ENCODE data around the gene ZMIZ1. TPM values are rescaled to one million over a fixed set of nuclear protein-coding genes. Genes with fewer than 3 reads are reported as not detected.
A peak's percentile ranks its signal among the peaks of the same experiment; 100 is the strongest.

ZMIZ1 gene
- total RNA-seq, 1 donor from 2014 or later = 85.2 TPM

DNA sequence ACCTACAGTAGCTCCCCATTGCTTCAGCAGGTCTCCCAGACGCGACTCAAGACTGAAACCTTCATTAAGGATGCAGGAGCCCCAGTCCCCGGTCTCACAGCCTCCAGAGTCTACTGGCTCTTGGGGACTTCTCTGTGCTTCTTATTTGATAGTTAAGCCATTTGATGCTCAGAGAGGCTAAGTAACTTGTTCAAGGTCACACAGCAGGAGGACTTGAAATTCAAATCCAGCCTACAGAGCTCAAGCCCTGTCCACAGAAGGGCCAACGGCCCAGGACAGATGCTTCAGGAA lies 21.2 kb upstream of the ZMIZ1 start:
- H3K9me3 Mint-ChIP-seq (ENCODE audit: low read depth) = peaks cover 3% of the 10 kb centered on the region
- no peak overlapping the region for H3K27ac Mint-ChIP-seq
- H3K4me3 Mint-ChIP-seq (ENCODE audit: low read depth) = no peak overlapping the region

DNA sequence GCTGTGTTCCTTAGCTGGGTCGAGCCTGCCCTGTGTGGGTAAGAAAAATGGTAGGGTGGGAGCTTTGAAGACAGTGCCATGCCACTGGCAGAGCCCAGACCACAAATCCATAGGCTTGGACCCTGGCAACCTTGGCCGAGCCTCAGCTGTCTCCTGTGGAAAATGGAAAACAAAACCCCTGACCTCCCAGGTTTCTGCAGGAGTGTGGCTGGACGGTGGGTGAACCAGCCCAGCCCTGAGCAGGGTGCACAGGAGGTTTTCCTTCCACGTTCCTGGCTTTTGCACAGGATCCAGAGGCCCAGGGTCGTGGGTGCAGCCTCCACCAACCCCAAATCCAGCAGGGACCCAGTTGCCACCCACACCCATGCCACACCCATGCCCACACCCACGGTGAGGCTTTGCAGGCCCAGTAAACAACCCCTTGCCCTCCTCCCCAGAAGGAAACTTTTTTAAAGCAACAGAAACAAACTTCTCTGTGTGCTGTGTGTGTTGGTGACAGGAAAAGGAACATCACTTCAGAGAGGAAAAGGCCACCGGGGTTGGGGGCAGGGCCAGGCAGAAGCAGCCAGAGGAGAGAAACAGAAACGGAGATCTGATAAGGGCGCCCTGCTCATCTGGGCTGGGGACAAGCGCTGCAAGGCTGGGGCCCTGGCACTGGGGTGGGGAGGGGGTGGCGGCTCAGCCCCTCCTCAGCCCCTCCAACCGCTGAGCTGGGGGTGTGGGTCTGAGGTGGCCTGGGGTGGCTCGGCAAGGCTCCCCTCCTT lies 20.7 kb upstream of the ZMIZ1 start:
- DNase-seq (ENCODE audit: low spot score, unreplicated experiment) = no peak
- peaks cover 7% of the 10 kb centered on the region for H3K27me3 Mint-ChIP-seq
- H3K9me3 Mint-ChIP-seq (ENCODE audit: low read depth) = no peaks in the 10 kb centered on the region
- no peaks in the 10 kb centered on the region for H3K36me3 Mint-ChIP-seq (ENCODE audit: insufficient read depth)
- TF ChIP-seq, protein P1, sequence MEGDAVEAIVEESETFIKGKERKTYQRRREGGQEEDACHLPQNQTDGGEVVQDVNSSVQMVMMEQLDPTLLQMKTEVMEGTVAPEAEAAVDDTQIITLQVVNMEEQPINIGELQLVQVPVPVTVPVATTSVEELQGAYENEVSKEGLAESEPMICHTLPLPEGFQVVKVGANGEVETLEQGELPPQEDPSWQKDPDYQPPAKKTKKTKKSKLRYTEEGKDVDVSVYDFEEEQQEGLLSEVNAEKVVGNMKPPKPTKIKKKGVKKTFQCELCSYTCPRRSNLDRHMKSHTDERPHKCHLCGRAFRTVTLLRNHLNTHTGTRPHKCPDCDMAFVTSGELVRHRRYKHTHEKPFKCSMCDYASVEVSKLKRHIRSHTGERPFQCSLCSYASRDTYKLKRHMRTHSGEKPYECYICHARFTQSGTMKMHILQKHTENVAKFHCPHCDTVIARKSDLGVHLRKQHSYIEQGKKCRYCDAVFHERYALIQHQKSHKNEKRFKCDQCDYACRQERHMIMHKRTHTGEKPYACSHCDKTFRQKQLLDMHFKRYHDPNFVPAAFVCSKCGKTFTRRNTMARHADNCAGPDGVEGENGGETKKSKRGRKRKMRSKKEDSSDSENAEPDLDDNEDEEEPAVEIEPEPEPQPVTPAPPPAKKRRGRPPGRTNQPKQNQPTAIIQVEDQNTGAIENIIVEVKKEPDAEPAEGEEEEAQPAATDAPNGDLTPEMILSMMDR (IDR thresholded peaks at IDR 0.05; ENCODE audit: unreplicated experiment) = no peak
- H3K27ac Mint-ChIP-seq = no peak overlapping the region
- H3K4me1 Mint-ChIP-seq (ENCODE audit: low read depth) = peaks cover 17% of the 10 kb centered on the region
- H3K4me3 Mint-ChIP-seq (ENCODE audit: low read depth) = no peak overlapping the region

More for the DNA sequence above, 21.2 kb upstream of the ZMIZ1 start:
- peaks cover 19% of the 10 kb centered on the region for H3K4me1 Mint-ChIP-seq (ENCODE audit: low read depth)
- no peaks in the 10 kb centered on the region for H3K36me3 Mint-ChIP-seq (ENCODE audit: insufficient read depth)
- no peak for DNase-seq (ENCODE audit: low spot score, unreplicated experiment)
- TF ChIP-seq, protein P1 (IDR thresholded peaks at IDR 0.05; ENCODE audit: unreplicated experiment) = no peak
- peaks cover 7% of the 10 kb centered on the region for H3K27me3 Mint-ChIP-seq

DNA sequence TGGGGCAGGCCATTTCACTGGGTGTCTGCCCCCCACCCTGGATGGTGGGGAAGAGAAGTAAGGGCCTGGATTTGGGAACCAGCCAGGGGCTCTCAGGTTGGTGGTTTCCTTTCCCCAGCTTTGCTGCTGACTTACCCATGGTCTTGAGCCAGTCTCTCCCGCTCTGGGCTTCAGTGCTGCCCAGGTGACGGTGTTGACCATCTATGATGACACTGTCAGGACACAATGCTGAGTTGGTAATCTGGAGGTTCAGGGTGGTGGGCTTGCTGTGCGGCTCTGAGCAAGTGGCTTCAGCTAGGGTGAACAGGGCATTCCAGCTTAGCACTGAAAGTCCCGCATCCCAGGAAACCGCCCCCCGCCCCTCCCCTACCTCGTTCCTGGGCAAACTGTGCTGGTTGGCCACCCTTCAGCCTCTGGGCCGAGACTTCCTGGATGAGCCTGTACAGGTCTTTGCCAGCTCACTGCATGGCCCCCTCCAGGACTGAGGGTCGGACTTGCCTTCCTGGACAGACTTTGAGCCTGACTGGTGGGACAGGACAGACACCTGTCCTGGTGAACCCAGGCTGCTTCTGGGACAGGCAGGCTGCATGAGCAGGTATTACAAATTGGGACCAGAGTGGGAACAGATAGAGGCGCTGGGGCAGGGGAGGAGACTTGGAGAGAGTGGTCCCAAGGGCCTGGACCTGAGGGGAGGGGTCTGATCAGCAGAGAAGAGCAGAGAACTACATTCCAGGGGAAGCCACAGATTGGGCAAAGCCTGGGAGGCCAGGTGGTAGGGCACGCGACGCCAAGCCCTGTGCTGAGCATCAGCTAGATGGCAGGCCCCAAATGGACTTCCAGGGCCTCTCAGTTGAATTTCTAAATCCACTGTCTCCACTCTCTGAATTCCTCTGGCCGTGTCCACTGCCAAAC lies 19.9 kb upstream of the ZMIZ1 start:
- Mint-ChIP-seq H3K4me1 (ENCODE audit: low read depth) (peaks cover 17% of the 10 kb centered on the region), H3K27me3 (peaks cover 4% of the 10 kb centered on the region), H3K27ac (no peak overlapping the region), H3K4me3 (ENCODE audit: low read depth) (no peak overlapping the region), H3K36me3 (ENCODE audit: insufficient read depth) (no peaks in the 10 kb centered on the region), H3K9me3 (ENCODE audit: low read depth) (no peaks in the 10 kb centered on the region)
- DNase-seq (ENCODE audit: low spot score, unreplicated experiment) = no peak
- TF ChIP-seq, protein P1 (IDR thresholded peaks at IDR 0.05; ENCODE audit: unreplicated experiment) = no peak

DNA sequence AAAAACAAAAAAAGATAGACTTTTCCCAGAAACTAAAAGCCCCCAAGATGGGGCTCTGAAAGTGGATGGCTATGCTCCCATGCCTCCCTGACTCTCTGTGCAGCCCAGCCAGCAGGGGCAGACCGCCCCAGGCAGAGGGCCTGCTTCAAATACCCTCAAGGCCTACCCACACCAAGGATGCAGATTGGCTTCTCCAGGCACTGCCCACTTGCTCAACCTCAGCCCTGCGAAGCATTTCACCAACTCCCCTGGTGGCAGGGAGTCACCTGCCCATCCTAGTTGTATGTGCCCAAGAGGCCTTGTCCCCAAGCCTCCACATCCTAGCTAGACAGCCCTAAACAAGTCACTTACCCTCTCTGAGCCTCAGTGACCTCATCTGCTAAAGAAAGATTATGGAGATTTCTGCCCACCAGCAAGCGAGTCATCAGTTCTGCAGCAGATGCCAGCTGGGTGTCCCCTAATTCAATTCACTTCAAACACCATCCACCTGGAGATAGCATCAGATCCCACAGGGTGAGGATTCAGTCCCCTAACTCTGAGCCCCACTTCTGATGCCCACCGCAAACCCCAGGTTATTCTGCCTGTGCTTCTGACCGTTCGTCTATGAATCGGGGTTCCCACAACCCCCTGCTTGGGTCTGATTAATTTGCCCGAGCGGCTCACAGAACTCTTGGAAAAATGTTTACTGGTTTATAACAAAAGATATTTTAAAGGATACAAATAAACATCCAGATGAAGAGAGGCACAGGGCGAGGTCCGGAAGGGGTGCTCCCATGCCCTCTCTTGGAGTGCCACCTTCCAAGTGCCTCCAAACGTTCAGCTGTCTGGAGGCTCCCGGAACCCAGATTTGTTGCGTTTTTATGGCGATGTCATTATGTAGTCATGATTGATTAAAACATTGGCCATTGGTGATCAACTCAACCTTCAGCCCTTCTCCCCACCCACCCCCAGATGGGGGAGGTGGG lies 18.6 kb upstream of the ZMIZ1 start:
- no peak for DNase-seq (ENCODE audit: low spot score, unreplicated experiment)
- H3K4me1 Mint-ChIP-seq (ENCODE audit: low read depth) = peaks cover 17% of the 10 kb centered on the region
- peaks cover 4% of the 10 kb centered on the region for H3K27me3 Mint-ChIP-seq
- H3K4me3 Mint-ChIP-seq (ENCODE audit: low read depth) = no peak overlapping the region
- no peaks in the 10 kb centered on the region for H3K36me3 Mint-ChIP-seq (ENCODE audit: insufficient read depth)
- TF ChIP-seq, protein P1 (IDR thresholded peaks at IDR 0.05; ENCODE audit: unreplicated experiment) = no peak
- no peaks in the 10 kb centered on the region for H3K9me3 Mint-ChIP-seq (ENCODE audit: low read depth)
- H3K27ac Mint-ChIP-seq = peak overlapping the region; percentile 56
